Measurements from ENCODE around the gene PCDHGA6.

The PCDHGA6 gene

GRCh38 chr5:141420855-141421488, 47.3 kb downstream of the PCDHGA6 start, which contains the start of gene PCDHGA11 (continued):
- TF ChIP-seq FEZF1 (tag by site-specific recombination; IDR thresholded peaks at IDR 0.05) (no peak), ZNF426 (tag by site-specific recombination; IDR thresholded peaks at IDR 0.05) (no peak), ZNF707 (tag by site-specific recombination; IDR thresholded peaks at IDR 0.05) (no peak), ZNF302 (tag by site-specific recombination; IDR thresholded peaks at IDR 0.05; ENCODE audit: low read depth) (no peak), ZNF121 (tag by site-specific recombination; IDR thresholded peaks at IDR 0.05) (no peak), ZNF561 (tag by site-specific recombination; IDR thresholded peaks at IDR 0.05; ENCODE audit: borderline replicate concordance) (no peak), ZNF202 (tag by site-specific recombination; IDR thresholded peaks at IDR 0.05; ENCODE audit: borderline replicate concordance) (no peak), ATF2 (tag by site-specific recombination; IDR thresholded peaks at IDR 0.05; ENCODE audit: low read depth) (no peak), ZBTB21 (tag by site-specific recombination; IDR thresholded peaks at IDR 0.05) (no peak), PBX3 (CRISPR knock-in tag; IDR thresholded peaks at IDR 0.05) (no peak), ZNF473 (tag by site-specific recombination; IDR thresholded peaks at IDR 0.05) (no peak), ZNF549 (tag by site-specific recombination; IDR thresholded peaks at IDR 0.05) (no peak), ZBTB8A (tag by site-specific recombination; IDR thresholded peaks at IDR 0.05) (no peak), ZNF266 (tag by site-specific recombination; IDR thresholded peaks at IDR 0.05; ENCODE audit: low read depth) (peak; percentile 99), PRDM2 (tag by site-specific recombination; IDR thresholded peaks at IDR 0.05; ENCODE audit: borderline replicate concordance) (no peak), ZNF280D (tag by site-specific recombination; IDR thresholded peaks at IDR 0.05) (no peak), ZNF239 (tag by site-specific recombination; IDR thresholded peaks at IDR 0.05) (no peak), KLF8 (tag by site-specific recombination; IDR thresholded peaks at IDR 0.05) (peak; percentile 29; the same call in 1 of the 2 replicates), ZNF23 (tag by site-specific recombination; IDR thresholded peaks at IDR 0.05; ENCODE audit: borderline replicate concordance) (no peak), ZSCAN30 (tag by site-specific recombination; IDR thresholded peaks at IDR 0.05) (0 out of 2 replicates have a peak, but pooled peaks have one; percentile 22)
- TF ChIP-seq, protein P1, sequence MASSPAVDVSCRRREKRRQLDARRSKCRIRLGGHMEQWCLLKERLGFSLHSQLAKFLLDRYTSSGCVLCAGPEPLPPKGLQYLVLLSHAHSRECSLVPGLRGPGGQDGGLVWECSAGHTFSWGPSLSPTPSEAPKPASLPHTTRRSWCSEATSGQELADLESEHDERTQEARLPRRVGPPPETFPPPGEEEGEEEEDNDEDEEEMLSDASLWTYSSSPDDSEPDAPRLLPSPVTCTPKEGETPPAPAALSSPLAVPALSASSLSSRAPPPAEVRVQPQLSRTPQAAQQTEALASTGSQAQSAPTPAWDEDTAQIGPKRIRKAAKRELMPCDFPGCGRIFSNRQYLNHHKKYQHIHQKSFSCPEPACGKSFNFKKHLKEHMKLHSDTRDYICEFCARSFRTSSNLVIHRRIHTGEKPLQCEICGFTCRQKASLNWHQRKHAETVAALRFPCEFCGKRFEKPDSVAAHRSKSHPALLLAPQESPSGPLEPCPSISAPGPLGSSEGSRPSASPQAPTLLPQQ (tag by site-specific recombination; IDR thresholded peaks at IDR 0.05), result peak; percentile 41; the same call in 1 of the 2 replicates
- TF ChIP-seq, protein P2, sequence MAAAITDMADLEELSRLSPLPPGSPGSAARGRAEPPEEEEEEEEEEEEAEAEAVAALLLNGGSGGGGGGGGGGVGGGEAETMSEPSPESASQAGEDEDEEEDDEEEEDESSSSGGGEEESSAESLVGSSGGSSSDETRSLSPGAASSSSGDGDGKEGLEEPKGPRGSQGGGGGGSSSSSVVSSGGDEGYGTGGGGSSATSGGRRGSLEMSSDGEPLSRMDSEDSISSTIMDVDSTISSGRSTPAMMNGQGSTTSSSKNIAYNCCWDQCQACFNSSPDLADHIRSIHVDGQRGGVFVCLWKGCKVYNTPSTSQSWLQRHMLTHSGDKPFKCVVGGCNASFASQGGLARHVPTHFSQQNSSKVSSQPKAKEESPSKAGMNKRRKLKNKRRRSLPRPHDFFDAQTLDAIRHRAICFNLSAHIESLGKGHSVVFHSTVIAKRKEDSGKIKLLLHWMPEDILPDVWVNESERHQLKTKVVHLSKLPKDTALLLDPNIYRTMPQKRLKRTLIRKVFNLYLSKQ (tag by site-specific recombination; IDR thresholded peaks at IDR 0.05; ENCODE audit: borderline replicate concordance), result no peak
- TF ChIP-seq, protein P3, sequence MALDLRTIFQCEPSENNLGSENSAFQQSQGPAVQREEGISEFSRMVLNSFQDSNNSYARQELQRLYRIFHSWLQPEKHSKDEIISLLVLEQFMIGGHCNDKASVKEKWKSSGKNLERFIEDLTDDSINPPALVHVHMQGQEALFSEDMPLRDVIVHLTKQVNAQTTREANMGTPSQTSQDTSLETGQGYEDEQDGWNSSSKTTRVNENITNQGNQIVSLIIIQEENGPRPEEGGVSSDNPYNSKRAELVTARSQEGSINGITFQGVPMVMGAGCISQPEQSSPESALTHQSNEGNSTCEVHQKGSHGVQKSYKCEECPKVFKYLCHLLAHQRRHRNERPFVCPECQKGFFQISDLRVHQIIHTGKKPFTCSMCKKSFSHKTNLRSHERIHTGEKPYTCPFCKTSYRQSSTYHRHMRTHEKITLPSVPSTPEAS (tag by site-specific recombination; IDR thresholded peaks at IDR 0.05), result no peak

All from HEK293 (cell line).